ENCODE data around the gene BLMH.

Gene BLMH

DNA sequence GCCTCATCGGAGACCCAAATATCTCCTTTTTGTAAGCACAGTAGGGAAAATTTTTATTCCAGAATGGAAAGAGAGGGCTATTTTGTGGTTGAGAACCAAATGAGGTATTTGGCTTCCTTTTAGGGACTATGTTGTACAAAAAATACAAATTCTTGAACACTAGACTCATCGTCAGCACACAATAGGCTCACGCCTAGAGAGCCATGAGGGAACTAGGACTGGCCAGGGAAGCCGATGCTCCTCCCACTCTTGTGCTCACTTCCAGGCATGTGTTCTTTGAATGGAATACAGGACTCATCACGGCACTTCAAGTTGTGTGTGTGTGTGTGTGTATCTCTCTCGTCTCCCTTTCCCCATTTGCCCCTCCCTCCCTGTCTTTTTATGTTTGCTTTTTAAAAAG is 17.8 kb upstream of the BLMH start:
- FAIRE-seq (no peak), DNase-seq (ENCODE audit: insufficient read length, low spot score) (no peak)

DNA sequence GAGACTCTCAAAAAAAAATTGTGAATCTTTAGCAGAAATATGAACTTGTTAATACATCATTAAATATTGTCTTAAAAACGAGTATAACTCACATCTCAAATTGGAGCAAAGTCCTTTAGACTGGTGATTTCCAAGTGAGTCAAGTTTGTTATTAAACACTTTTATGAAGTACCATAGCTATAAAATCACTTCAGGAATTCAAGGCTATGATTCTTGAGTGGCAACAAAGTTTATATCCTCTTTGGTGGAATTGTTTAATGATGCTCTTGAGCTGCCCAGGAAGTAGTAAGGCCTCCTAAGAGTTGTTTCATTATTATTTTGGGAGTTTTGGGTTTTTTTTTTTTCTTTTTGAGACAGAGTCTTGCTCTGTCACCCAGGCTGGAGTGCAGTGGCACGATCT is 16.7 kb upstream of the BLMH start:
- FAIRE-seq (no peak), DNase-seq (ENCODE audit: insufficient read length, low spot score) (no peak)

DNA sequence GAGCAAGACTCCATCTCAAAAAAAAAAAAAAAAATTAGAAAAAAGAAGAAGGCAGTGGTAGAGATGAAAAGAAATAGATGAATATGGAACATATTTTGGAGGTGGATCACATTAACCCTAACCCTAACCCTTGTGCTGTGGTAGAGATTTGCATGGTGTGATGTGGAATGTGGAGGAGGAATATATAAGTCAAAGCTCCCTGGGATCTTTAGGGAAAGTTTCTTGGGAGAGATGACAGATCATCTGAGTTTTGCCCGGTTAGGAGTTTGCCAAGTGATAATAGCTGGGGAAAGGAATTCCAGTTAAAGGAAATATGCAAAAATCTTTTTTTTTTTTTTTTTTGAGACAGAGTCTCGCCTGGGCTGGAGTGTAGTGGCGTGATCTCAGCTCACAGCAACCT is 13.0 kb upstream of the BLMH start:
- DNase-seq (ENCODE audit: insufficient read length, low spot score) = no peak
- FAIRE-seq = no peak

DNA sequence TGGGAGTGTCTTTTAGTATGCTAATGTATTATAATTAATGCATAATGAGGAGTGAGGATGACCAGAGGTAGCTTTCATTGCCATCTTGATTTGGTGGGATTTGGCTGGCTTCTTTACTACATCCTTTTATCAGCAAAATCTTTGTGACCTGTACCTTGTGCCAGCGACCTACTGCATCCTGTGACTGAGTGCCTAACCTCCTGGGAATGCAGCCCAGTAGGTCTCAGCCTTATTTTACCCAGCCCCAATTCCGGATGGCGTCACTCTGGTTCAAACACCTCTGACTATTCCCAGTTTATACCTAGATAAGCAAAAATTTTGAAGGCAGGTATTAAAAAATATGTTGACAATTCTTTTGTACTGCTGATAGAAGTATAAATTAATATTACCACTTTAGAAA is 10.5 kb upstream of the BLMH start:
- FAIRE-seq (no peak), DNase-seq (ENCODE audit: insufficient read length, low spot score) (no peak)

DNA sequence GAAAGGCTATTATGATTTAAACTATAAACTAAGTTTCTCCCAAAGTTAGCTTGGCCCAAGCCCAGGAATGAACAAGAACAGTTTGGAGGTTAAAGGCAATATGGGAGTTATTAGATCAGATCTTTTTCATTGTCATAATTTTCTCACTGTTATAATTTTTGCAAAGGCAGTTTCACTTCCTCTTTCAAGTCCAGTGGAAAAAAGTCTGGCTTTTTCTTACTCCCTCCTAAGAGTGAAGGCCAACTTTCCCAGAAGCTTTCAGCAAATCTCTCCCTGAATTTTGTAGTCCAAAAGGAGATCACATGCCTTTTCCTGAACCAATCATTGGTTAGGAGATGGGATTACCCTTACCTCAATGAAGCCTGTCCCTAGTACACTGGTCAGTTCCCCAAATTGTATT is 9.1 kb upstream of the BLMH start:
- no peak for DNase-seq (ENCODE audit: insufficient read length, low spot score)

DNA sequence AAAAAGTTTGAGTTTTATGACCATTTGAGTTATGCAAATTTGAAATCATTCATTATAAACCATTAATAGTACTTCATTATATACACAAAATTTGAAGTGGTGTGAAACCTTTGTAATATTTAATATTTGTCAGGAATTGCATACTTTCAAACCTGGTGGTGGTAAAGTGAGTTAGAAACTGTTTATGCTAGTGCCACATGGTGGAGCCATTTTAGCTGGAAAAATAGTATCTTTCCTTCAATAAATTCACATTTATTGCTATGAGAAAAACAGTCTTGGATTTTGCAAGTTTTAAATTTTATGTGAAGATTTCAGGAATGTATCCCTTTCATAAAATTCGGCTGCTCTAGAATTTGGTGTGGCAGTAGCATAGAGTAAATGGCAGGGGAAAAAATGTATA is 7.3 kb upstream of the BLMH start:
- DNase-seq (ENCODE audit: insufficient read length, low spot score) (no peak), FAIRE-seq (no peak)

More for the DNA sequence above, 9.1 kb upstream of the BLMH start:
- FAIRE-seq = no peak

DNA sequence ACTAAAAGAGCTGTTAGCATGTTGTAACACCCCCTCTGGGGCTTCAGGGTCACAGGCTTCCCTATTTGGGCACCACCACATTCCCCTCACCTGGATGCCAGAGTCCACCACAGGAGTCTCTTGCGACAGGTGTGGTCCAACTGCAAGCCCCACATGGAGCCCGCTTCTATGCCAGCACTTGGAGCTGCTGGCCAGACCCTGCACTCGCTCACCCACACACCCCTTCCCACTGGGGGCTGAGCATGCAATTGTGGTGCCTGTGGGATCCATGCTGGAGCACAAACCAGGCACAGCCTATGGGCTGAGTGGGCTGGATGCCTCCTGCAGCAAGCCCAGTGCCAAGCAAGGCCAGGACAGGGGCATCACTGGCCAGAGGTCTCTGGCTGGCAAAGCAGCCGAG is 6.0 kb upstream of the BLMH start:
- no peak for FAIRE-seq
- DNase-seq (ENCODE audit: insufficient read length, low spot score) = no peak

DNA sequence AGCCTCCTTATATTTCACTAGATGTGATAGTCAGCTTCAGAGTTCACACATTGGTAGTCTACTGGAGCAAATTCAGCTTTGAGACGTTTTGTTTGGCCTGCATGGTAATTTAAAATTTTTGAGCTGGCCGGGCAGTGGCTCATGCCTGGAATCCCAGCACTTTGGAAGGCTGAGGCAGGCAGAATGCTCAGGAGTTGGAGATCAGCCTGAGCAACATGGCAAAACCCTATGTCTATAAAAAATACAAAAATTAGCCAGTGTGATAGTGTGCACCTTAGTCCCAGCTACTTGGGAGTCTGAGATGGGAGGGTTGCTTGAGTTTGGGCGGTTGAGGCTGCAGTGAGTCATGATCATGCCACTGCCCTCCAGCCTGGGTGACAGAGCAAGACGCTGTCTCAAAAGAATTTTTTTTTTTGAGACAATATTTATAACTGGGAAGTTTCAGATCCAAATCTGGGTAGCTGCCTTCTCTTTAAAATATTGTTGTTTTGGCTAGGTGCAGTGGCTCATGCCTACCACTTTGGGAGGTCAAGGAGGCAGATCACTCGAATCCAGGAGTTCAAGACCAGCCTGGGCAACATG is 4.8 kb upstream of the BLMH start:
- DNase-seq (ENCODE audit: insufficient read length, low spot score) (no peak), FAIRE-seq (no peak)

DNA sequence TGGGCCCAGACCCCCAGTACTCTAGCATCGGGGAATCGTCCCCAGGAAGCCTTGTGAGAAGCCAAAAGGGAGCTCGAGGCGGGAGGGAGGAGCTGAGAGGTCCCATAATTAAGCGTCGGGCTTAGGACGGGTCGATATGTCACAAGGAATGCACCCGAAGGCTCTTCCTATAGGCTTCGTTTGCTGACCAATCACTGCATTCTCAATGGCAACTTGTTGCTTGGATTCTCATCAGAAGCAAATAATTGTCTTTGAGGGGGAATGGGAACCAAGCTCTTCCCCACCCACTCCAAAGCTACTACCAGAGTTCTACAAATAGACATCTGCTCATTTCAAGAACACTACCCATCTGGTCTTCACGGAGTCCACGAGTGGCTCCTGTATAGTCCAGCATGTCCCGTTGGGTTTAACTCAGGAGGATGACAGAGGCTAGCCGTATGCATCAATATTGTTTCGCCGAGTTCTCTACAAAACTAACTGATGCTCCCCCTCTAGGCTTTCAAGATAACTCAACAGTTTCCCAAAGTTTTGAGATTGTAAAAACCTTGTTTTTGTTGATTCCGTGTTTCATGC is 628 bp upstream of the BLMH start:
- FAIRE-seq (no peak), DNase-seq (ENCODE audit: insufficient read length, low spot score) (peak; percentile 62)

DNA sequence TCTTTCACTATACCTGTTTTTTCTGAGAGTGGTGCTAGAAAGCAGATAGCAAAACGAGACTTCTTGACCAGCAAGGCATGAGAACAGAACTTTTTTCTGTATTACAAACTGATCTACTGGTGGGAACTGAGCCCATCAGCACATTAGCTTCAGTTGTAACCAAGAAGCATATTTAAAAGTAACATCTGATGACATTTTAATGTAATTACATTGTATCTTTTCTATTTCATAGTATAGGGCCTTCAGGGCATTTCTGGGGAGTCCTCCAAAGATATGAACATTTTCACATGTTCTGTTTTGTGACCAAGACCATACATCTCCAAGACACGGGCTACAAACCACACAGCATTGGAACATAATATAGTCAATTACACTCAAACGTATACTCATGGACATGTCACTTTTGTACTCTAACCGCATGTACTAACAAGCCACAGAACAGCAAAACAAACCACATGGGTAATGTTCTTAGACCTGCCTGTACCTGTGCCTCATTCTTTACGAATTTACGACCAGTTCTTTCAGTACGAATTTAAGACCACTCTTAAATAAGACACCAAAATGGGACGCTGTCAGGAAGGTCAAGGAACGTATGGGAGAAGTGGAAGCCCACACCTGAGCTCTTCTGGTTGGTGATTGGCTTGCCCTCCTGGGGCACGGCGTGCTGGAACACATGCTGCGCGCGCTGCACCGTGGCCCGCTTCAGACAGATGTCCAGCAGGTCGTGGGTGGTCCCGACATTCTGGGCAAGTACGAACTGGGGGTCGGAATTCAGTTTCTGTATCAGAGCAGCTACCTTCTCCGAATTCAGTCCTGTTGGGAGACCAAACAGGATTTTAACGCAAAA is 825 bp downstream of the BLMH start:
- peak; percentile 76 for DNase-seq (ENCODE audit: insufficient read length, low spot score)
- peak; percentile 20 for FAIRE-seq

DNA sequence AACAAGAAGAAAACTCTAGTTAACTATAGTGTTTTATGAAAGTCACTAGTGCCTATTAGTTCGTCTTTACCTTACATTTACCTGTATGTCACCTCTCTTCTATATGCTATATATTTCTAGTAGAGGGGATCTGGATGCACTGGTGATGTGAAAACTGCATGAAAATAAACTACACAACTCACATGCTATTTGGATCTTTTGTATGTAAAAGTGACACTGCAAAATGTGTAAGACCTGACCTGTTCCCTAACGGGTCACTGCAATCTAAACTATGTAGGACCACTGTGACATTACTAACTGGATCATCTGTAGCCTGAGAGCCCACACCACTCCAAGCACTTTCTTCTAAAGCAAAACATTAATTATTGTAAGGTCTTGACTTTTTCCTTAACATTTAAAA is 1.7 kb downstream of the BLMH start:
- no peak for FAIRE-seq
- no peak for DNase-seq (ENCODE audit: insufficient read length, low spot score)

DNA sequence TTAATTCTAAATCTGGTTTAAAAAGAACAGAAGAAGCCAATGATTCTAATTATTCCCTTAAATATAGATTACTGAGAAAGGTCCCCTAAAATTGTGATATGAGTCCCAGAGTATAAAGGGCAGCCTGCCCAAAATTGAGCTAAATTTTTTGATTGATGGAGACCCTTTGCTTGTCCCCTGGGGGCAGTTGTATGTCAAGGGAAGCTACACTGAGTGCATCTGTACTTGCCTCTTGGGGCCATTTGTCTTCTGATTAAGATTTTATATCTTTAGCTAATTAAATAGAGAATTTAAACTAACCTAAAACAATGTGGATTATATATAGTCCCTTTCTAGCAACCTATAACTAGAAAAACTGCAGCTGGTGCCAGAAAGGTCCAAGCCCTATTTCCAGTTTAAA is 12.6 kb downstream of the BLMH start:
- FAIRE-seq = no peak
- DNase-seq (ENCODE audit: insufficient read length, low spot score) = no peak

DNA sequence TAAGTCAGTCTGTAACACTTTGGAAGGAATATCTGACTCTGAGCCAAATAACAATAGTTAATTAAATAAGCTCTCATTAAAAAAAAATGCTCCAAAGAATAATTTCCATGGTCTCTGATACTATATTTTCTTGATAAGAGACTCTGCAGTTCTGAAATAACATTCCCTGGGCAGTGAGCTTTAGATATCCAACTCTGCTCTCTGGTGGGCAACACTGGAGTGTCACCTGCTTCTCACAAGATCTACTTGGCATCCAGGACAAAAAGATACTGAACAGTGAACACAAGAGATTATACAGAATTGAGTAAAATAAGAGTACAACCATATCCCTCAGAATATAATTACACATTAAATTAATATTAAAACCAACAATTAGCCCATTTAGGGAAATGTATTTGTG is 13.7 kb downstream of the BLMH start:
- no peak for FAIRE-seq
- DNase-seq (ENCODE audit: insufficient read length, low spot score) = peak; percentile 36

DNA sequence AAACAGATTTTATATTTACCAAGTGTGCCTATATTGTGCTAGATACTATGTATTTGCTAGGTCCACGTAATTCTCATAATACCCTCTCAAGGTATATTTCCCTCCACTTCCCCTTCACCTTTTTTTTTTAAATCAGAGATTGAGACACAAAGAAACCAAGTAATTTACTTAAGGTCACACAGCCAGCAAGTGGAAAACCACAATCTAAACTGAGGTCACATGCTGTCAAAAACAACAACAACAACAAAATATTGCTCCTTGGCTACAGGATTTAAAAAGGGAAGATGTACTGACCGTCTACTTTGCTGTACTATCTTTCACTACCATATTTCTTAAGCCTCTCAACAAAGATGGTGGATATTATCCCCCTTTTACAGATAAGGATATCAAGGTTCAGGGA is 15.8 kb downstream of the BLMH start:
- FAIRE-seq (no peak), DNase-seq (ENCODE audit: insufficient read length, low spot score) (no peak)

DNA sequence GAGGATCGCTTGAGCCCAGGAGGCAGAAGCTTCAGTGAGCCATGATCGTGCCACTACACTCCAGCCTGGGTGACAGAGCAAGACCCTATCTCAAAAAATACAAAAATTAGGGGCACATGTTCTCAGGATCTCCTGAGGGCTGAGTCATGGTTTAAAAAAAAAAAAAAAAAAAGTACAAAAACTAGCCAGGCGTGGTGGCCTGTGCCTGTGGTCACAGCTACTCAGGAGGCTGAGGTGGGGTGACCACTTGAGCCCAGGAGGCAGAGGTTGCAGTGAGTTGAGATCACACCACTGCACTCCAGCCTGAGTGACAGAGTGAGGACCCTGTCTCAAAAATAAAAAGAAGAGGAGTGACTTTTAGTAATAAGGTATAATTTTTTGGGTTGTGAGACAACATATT is 16.9 kb downstream of the BLMH start:
- no peak for FAIRE-seq
- DNase-seq (ENCODE audit: insufficient read length, low spot score) = no peak

DNA sequence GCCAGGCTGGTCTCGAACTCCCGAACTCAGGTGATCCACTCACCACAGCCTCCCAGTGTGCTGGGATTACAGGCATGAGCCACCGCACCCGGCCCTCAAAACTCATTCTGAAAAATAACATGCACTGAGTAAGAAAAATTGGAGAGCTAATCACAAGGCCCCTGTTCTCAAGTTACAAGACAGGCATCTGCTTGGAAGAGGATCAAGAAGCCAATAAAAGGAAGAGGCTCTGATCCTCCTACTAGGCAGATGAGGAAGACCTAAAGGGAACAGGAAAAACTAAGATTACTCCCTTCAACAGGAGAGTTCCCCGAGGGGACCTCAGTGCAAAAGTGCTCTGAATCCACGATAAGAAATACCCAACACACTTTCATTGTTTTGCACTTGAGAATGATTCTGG is 18.4 kb downstream of the BLMH start:
- FAIRE-seq = no peak
- DNase-seq (ENCODE audit: insufficient read length, low spot score) = no peak

DNA sequence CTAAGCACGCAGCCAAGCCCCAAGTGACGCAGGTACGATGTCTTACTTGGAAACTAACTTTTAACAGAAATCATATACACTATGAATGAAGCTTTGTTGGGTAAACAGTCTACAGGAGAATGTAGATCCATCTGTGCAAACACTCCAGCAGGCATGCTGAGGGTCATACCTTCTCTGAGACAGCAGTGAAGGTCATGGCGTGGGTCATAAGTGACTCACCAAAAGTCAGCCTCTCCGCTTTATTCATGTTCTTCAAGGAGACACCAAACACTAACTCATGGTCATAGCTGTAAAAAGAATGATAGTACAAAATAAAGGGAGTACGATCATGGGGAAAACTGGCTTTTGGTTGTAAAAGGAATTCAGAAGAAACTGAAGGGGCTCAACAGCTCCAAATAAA is 20.6 kb downstream of the BLMH start:
- FAIRE-seq (no peak), DNase-seq (ENCODE audit: insufficient read length, low spot score) (no peak)

DNA sequence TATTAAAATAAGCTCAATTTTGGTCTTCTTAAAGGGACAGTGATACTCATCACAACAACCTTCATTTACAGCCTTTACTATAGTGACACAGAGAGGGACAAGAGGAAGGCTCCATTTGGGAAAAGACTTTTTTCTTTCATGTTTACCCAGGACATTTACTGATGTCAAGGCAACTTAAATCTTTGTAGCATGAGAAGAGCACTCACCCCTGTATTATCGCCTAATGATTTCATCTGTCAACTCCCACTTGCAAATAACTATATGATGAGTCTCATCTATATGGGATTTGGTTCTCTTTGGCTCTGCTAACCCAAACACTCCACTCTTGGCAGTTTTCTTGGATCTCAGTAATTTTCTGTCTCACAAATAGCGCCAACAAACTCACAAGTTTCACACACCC is 24.1 kb downstream of the BLMH start:
- no peak for DNase-seq (ENCODE audit: insufficient read length, low spot score)
- FAIRE-seq = no peak

DNA sequence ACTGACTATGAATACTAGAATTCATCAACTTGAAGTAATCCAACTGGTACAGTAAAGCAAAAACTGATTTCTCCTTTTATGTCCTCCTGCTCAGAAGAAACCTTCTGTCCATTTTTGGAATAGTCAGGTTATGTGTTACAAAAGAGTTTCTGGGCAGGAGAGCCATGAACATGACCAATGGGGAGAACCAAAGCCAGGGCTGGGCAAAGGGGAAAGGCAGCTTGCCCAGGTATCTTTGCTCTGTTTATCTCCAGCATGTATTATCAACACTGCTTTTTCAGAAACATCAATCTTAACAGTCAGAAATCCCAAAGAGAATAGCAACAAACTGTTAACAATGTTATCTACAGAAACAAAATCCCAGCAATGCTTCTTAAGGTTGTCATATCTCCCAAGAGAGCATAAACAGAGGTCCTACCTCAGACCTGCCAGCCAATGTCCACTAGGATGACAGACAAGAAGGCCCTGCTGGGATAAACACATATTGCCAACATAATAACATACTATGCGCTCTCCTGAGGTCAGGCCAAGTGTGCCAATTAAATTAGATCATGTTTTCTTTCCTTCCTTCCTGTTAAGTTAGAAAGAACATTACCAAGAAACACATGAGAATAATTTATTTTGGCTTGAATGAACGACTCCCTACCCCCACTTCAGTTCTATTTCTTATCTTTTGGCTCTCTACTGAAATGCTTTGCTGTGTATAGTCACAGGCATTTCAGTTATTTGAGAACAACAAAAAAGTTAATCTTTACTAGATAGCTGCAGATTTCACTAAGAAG is 28.0 kb downstream of the BLMH start:
- DNase-seq (ENCODE audit: insufficient read length, low spot score) (no peak), FAIRE-seq (no peak)

DNA sequence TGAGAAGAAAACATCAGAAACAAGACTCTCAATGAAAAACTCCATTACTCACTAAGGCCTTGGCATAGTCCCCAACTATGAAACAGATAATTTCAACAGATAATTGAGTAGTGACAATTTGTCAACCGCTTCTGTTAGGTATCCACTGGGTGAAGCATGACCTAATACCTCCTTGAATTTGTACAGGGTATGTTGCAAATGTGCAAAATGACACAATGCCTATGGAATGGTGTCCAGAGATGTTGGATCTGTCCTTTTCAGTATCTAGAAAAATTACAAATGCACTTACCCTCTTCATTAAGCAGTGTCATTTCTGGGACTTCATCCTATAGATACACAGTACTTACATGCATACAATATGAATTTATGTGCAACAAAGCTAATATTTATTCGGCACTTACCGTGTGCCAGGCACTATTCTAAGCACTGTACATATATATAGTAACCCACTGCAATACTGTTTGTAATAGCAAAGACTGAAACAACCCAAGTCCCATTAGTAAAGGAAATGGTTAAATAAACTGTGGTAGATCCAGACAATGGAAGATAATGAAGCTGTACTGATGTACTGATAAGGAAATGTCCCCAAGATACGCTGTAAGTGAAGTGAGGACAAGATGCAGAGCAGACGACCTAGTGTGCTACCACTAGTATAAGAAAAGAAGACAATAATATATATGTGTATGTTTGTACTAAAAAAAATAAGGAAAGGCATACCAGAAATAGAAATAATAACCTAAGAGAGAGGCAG is 34.8 kb downstream of the BLMH start:
- DNase-seq (ENCODE audit: insufficient read length, low spot score) (no peak), FAIRE-seq (no peak)

DNA sequence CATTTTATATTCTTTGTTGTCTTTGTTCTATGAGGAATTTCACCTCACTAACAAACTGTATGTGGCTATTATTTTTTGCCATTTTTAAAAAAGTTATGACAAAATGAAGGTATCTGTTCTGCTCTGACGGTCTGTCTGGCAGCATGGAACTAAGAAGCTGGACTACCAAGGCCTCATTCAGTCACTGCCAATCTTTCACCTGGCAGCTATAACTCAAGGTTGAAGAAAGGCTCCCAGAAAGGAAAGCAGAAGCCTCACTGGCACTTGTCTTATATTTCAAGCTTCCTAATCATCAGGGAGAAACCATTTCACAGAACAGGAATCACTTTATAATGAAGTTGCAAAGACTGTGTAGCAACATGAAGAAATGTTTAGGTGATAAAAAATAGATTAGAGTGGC is 37.6 kb downstream of the BLMH start:
- no peak for DNase-seq (ENCODE audit: insufficient read length, low spot score)
- no peak for FAIRE-seq
